C4-2B (cell line): ENCODE measurements around the gene KCNAB1.

ENCODE experiments used
- CTCF ChIP-seq: fragments of 450-650 bp; conservative IDR thresholded peaks from 2 replicates; pipeline ENCODE4 v1.5.1; 2017; ENCODE audit warnings: mild to moderate bottlenecking
- ZFX ChIP-seq: fragments of 450-650 bp; IDR thresholded peaks from 2 replicates; pipeline ENCODE4 v1.6.1; 2017

DNA sequence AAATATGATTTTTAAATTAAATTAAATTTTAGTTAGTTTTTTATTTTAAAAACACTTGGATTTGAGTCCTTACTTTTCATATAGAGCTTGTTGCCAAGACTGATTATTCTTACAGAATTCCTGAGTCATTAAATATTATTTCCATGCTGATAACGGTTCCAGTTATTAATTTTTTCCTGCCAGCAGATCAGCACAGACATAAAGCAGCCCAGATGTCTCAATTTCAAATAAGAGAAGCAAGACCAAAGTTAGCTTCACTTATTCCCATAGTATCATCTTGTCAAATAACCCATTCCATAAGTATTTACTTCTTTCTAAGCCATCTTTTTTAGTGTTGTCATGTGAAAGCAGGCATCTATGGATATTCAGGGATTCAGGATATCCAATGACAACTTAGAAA lies 359.2 kb downstream of the KCNAB1 start:
- TF ChIP-seq CTCF (no peak), ZFX (no peak)
